PFSK-1 (cell line): ENCODE measurements around the gene ADGRL4.

Experiments used
- FOXP2 ChIP-seq: optimal IDR thresholded peaks from 2 replicates; pipeline ENCODE3; 2011; ENCODE audit warnings: borderline replicate concordance, control low read depth, inconsistent platforms; ENCODE audit not compliant: insufficient read depth; ENCODE audit errors: extremely low read length, extremely low read depth
- POLR2AphosphoS5 ChIP-seq: IDR thresholded peaks from 2 replicates; pipeline ENCODE4 v1.6.1; 2012; ENCODE audit warnings: low read depth, mild to moderate bottlenecking, control low read depth, low read length, moderate library complexity
- SIN3A ChIP-seq: IDR thresholded peaks from 2 replicates; pipeline ENCODE4 v1.6.1; 2012; ENCODE audit warnings: mild to moderate bottlenecking, low read length, moderate library complexity, borderline replicate concordance; ENCODE audit not compliant: insufficient read depth
- TAF1 ChIP-seq: IDR thresholded peaks from 2 replicates; pipeline ENCODE4 v1.6.1; 2012; ENCODE audit warnings: low read length, control low read depth, borderline replicate concordance; ENCODE audit not compliant: insufficient read depth
- TF ChIP-seq, protein P1 (sequence below), 2 experiments: IDR thresholded peaks; 2 replicates each; pipeline versions ENCODE4 v1.6.1 to v1.8.0; 2011 to 2012; ENCODE audit warnings: low read depth in 2 of 2, low read length in 2 of 2, control low read depth in 1 of 2, inconsistent platforms in 1 of 2, mild to moderate bottlenecking in 1 of 2, moderate library complexity in 1 of 2; ENCODE audit not compliant: insufficient read depth in 1 of 2

ADGRL4 gene

DNA sequence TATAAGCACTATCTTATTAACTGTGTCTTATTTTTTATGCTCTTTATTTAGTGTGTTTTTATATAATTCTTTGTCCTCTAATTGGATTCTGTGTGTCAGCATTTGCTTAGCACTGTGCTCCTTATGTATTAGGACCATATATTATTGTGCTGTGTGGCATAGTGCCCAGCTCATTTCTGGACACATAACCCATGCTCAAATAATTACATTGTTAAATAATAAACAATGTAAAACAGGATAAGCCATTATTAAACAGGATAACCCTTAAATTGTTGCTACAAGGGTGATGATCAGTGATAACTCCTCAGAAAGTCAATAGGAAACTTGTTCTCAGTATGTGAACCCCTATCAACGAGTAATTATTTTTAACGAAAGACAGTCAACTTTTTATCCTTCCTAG is 150.4 kb downstream of the ADGRL4 start:
- TF ChIP-seq, protein P1, sequence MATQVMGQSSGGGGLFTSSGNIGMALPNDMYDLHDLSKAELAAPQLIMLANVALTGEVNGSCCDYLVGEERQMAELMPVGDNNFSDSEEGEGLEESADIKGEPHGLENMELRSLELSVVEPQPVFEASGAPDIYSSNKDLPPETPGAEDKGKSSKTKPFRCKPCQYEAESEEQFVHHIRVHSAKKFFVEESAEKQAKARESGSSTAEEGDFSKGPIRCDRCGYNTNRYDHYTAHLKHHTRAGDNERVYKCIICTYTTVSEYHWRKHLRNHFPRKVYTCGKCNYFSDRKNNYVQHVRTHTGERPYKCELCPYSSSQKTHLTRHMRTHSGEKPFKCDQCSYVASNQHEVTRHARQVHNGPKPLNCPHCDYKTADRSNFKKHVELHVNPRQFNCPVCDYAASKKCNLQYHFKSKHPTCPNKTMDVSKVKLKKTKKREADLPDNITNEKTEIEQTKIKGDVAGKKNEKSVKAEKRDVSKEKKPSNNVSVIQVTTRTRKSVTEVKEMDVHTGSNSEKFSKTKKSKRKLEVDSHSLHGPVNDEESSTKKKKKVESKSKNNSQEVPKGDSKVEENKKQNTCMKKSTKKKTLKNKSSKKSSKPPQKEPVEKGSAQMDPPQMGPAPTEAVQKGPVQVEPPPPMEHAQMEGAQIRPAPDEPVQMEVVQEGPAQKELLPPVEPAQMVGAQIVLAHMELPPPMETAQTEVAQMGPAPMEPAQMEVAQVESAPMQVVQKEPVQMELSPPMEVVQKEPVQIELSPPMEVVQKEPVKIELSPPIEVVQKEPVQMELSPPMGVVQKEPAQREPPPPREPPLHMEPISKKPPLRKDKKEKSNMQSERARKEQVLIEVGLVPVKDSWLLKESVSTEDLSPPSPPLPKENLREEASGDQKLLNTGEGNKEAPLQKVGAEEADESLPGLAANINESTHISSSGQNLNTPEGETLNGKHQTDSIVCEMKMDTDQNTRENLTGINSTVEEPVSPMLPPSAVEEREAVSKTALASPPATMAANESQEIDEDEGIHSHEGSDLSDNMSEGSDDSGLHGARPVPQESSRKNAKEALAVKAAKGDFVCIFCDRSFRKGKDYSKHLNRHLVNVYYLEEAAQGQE (IDR thresholded peaks at IDR 0.05; ENCODE audit: insufficient read depth in 1 of 2, low read depth in 2 of 2, low read length in 2 of 2): no peak
- TF ChIP-seq POLR2AphosphoS5: no peak
- no peak for TF ChIP-seq FOXP2
- TF ChIP-seq TAF1: no peak
- no peak for TF ChIP-seq SIN3A

DNA sequence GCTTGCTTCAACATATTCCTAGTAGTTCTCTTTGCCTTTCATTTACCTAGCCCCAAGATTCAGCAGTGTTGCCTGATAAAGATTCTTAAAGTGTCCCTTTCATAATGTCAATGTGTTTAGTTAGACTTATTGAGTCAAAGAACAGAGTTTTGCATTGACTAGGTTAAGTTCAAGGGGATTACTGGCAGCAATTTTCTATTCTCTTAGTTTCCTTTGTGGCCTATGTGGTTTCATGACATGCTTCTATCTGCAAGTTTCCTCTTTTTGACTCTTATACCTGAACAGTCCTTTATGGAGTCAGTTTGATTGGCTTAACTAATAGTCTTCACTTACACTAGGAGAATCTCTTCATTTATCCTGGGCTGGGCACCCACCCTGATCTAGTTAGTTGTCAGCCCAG is 151.3 kb downstream of the ADGRL4 start:
- TF ChIP-seq SIN3A (no peak), POLR2AphosphoS5 (no peak), TAF1 (no peak), FOXP2 (no peak)
- TF ChIP-seq, protein P1 (IDR thresholded peaks at IDR 0.05; ENCODE audit: insufficient read depth in 1 of 2, low read depth in 2 of 2, low read length in 2 of 2): no peak

DNA sequence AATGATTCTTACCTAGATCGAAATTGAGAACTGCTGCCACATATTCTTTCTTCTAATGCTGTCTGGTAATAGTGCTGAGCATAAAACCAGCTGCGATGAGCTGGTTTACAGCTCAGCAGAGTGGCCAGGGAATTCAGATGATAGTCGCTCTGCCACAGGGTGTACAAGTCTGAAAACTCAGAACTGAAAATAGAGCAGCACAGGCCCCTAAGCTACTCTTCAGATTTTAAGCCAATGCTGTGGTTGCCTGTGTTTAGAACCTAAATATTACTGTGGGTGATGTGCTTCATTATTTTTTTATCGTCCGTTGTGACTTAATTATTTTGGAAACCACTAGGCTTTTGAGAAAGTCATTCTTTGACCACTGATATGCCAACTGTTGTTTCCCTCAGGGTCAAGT is 152.0 kb downstream of the ADGRL4 start:
- TF ChIP-seq SIN3A (no peak), TAF1 (no peak), FOXP2 (no peak), POLR2AphosphoS5 (no peak)
- TF ChIP-seq, protein P1 (IDR thresholded peaks at IDR 0.05; ENCODE audit: insufficient read depth in 1 of 2, low read depth in 2 of 2, low read length in 2 of 2): no peak

GRCh38 chr1:78843546-78843945 is 163.0 kb downstream of the ADGRL4 start:
- TF ChIP-seq POLR2AphosphoS5 (no peak), SIN3A (no peak), FOXP2 (no peak), TAF1 (no peak)
- TF ChIP-seq, protein P1 (IDR thresholded peaks at IDR 0.05; ENCODE audit: insufficient read depth in 1 of 2, low read depth in 2 of 2, low read length in 2 of 2): no peak

GRCh38 chr1:78843111-78843510 is 163.4 kb downstream of the ADGRL4 start:
- no peak for TF ChIP-seq POLR2AphosphoS5
- no peak for TF ChIP-seq FOXP2
- no peak for TF ChIP-seq TAF1
- TF ChIP-seq, protein P1 (IDR thresholded peaks at IDR 0.05; ENCODE audit: insufficient read depth in 1 of 2, low read depth in 2 of 2, low read length in 2 of 2): no peak
- TF ChIP-seq SIN3A: no peak
